ENCODE data around the gene GGPS1. TPM values are rescaled to one million over a fixed set of nuclear protein-coding genes. Genes with fewer than 3 reads are reported as not detected.

GGPS1 gene
- total and polyA plus RNA-seq, 4 donors = 4.8 to 13.2 (median 8.3) TPM

DNA sequence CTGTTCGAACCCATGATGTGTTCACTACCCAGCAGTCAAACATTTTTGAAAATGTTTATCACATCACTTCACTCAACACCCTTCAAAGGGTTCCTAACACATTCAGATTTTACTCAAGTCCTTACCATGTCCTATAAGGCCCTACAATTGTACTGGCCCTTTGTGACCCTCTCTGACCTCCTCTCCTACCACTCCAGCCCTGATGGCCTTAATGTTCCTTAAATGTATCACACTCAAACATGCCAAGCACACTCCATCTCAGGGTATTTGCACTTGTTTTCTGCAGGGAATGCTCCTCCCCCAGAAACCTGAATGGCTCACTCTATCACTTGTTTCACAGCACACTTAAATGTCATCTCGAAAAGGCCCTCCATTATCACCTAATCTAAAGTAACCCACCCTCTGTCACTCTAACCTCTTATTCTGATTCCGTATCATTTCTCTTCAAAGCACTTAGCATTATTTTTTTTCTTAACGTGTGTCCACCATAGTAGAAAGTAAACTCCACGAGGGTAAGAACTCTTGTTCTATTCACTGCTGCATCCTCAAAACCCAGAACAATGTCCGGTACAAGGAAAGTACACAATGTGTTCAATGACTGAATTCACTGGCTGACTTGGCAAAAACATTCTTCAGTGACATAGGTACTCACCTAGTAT, 7.7 kb upstream of the GGPS1 start:
- TF ChIP-seq FOXA1 (IDR thresholded peaks at IDR 0.05) (no peak), HNF4G (IDR thresholded peaks at IDR 0.05) (no peak), NR2F2 (IDR thresholded peaks at IDR 0.05) (no peak), TAF1 (conservative IDR thresholded peaks at IDR 0.05) (no peak), YY1 (IDR thresholded peaks at IDR 0.05) (no peak)
- TF ChIP-seq, protein P1, sequence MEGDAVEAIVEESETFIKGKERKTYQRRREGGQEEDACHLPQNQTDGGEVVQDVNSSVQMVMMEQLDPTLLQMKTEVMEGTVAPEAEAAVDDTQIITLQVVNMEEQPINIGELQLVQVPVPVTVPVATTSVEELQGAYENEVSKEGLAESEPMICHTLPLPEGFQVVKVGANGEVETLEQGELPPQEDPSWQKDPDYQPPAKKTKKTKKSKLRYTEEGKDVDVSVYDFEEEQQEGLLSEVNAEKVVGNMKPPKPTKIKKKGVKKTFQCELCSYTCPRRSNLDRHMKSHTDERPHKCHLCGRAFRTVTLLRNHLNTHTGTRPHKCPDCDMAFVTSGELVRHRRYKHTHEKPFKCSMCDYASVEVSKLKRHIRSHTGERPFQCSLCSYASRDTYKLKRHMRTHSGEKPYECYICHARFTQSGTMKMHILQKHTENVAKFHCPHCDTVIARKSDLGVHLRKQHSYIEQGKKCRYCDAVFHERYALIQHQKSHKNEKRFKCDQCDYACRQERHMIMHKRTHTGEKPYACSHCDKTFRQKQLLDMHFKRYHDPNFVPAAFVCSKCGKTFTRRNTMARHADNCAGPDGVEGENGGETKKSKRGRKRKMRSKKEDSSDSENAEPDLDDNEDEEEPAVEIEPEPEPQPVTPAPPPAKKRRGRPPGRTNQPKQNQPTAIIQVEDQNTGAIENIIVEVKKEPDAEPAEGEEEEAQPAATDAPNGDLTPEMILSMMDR (IDR thresholded peaks at IDR 0.05; ENCODE audit: low read depth, low read length, missing input control) = no peak
- H3K9ac ChIP-seq (ENCODE audit: low read depth in 1 of 2, low read length in 2 of 2) = no peak overlapping the region
- no peaks in the 10 kb centered on the region for H3K27me3 ChIP-seq (ENCODE audit: control insufficient read depth in 4 of 4, insufficient read depth in 4 of 4, low read length in 3 of 4)
- 91% methylated on average over 6 of the region's 6 CpGs for WGBS
- no peak overlapping the region for H3K4me3 ChIP-seq (ENCODE audit: low read depth in 1 of 3, low read length in 3 of 3)
- H3K4me1 ChIP-seq (ENCODE audit: control insufficient read depth in 4 of 4, insufficient read depth in 4 of 4, low read length in 3 of 4) = peaks cover 2 to 10% (median 4%) of the 10 kb centered on the region in 4 donors
- H3K36me3 ChIP-seq (ENCODE audit: control insufficient read depth in 4 of 4, insufficient read depth in 3 of 4, low read depth in 1 of 4, low read length in 3 of 4) = peaks cover 0 to 6% (median 2%) of the 10 kb centered on the region in 4 donors
- no peak for DNase-seq (ENCODE audit: low spot score)
- H3K9me3 ChIP-seq (ENCODE audit: control insufficient read depth in 4 of 4, low read length in 3 of 4) = no peaks in the 10 kb centered on the region
- no peak overlapping the region for H3K27ac ChIP-seq (ENCODE audit: low read depth in 1 of 2, low read length in 2 of 2)

DNA sequence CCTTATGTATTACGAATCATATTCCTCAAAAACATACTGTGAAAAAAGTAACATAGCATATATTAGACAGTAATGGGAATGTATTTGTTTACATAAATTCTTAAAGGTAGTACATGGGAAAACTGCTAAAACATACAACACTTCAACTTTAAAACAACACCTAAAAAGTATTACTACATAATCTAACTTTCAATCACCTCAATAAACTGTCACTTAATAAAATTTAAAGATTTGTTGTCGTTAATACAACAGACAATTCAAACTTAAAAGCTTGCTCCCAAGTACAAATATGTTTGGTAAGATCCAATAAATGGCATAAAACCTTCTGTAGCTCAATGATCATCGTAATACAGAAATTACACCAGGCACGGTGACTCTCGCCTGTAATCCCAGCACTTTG, 4.1 kb upstream of the GGPS1 start:
- 93% methylated on average over 5 of the region's 5 CpGs for WGBS
- Histone ChIP-seq H3K9me3 (ENCODE audit: control insufficient read depth in 4 of 4, low read length in 3 of 4) (no peaks in the 10 kb centered on the region), H3K27me3 (ENCODE audit: control insufficient read depth in 4 of 4, insufficient read depth in 4 of 4, low read length in 3 of 4) (no peaks in the 10 kb centered on the region), H3K36me3 (ENCODE audit: control insufficient read depth in 4 of 4, insufficient read depth in 3 of 4, low read depth in 1 of 4, low read length in 3 of 4) (peaks cover 0 to 4% (median under 1%) of the 10 kb centered on the region in 4 donors), H3K4me1 (ENCODE audit: control insufficient read depth in 4 of 4, insufficient read depth in 4 of 4, low read length in 3 of 4) (peaks cover 2 to 19% (median 17%) of the 10 kb centered on the region in 4 donors), H3K4me3 (ENCODE audit: low read depth in 1 of 3, low read length in 3 of 3) (no peak overlapping the region), H3K9ac (ENCODE audit: low read depth in 1 of 2, low read length in 2 of 2) (no peak overlapping the region), H3K27ac (ENCODE audit: low read depth in 1 of 2, low read length in 2 of 2) (no peak overlapping the region)
- TF ChIP-seq JUND (IDR thresholded peaks at IDR 0.05) (no peak), SP1 (IDR thresholded peaks at IDR 0.05) (no peak), HNF4G (IDR thresholded peaks at IDR 0.05) (no peak), NR2F2 (IDR thresholded peaks at IDR 0.05) (no peak), HNF4A (conservative IDR thresholded peaks at IDR 0.05) (no peak), FOXA2 (IDR thresholded peaks at IDR 0.05) (no peak), TAF1 (conservative IDR thresholded peaks at IDR 0.05) (no peak), GABPA (IDR thresholded peaks at IDR 0.05 in 1 of 2, conservative IDR thresholded peaks at IDR 0.05 in 1 of 2) (no peak), YY1 (IDR thresholded peaks at IDR 0.05) (no peak), RXRA (IDR thresholded peaks at IDR 0.05) (no peak), FOXA1 (IDR thresholded peaks at IDR 0.05) (no peak)
- TF ChIP-seq, protein P2, sequence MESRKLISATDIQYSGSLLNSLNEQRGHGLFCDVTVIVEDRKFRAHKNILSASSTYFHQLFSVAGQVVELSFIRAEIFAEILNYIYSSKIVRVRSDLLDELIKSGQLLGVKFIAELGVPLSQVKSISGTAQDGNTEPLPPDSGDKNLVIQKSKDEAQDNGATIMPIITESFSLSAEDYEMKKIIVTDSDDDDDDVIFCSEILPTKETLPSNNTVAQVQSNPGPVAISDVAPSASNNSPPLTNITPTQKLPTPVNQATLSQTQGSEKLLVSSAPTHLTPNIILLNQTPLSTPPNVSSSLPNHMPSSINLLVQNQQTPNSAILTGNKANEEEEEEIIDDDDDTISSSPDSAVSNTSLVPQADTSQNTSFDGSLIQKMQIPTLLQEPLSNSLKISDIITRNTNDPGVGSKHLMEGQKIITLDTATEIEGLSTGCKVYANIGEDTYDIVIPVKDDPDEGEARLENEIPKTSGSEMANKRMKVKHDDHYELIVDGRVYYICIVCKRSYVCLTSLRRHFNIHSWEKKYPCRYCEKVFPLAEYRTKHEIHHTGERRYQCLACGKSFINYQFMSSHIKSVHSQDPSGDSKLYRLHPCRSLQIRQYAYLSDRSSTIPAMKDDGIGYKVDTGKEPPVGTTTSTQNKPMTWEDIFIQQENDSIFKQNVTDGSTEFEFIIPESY (IDR thresholded peaks at IDR 0.05) = no peak
- TF ChIP-seq, protein P1 (IDR thresholded peaks at IDR 0.05; ENCODE audit: low read depth, low read length, missing input control) = no peak
- TF ChIP-seq, protein P3, sequence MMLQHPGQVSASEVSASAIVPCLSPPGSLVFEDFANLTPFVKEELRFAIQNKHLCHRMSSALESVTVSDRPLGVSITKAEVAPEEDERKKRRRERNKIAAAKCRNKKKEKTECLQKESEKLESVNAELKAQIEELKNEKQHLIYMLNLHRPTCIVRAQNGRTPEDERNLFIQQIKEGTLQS (IDR thresholded peaks at IDR 0.05) = no peak
- DNase-seq (ENCODE audit: low spot score) = no peak

Measured in liver (tissue), 9 donors.